Astrocyte (in vitro differentiated cells and primary cell): Measurements from ENCODE around the gene SHQ1. TPM values are rescaled to one million over a fixed set of nuclear protein-coding genes. Genes with fewer than 3 reads are reported as not detected.

Source experiments
- DNase-seq: peaks from one replicate; pipeline ENCODE4 v3.0.0-alpha.2; 2010; ENCODE audit warnings: low read depth
- FAIRE-seq: peaks from 2 replicates; lab custom pipeline; 2011; peaks lifted over from hg19 to GRCh38; lab: Jason Lieb, UNC
- H2AFZ ChIP-seq: 2 replicates; pipeline ENCODE4 v1.6.0; 2012; ENCODE audit warnings: low read depth, low read length, inconsistent platforms
- H3K27ac ChIP-seq: 2 replicates; pipeline ENCODE4 v1.5.1; 2011; ENCODE audit warnings: low read depth, low read length, inconsistent platforms
- H3K27me3 ChIP-seq: 2 replicates; pipeline ENCODE4 v1.6.0; 2011; ENCODE audit warnings: low read length, inconsistent platforms; ENCODE audit not compliant: insufficient read depth
- H3K36me3 ChIP-seq: 2 replicates; pipeline ENCODE4 v1.5.1; 2011; ENCODE audit warnings: low read length, inconsistent platforms; ENCODE audit not compliant: insufficient read depth
- H3K4me1 ChIP-seq: 2 replicates; pipeline ENCODE4 v1.5.1; 2011; ENCODE audit warnings: low read length, inconsistent platforms; ENCODE audit not compliant: insufficient read depth
- H3K4me2 ChIP-seq: 2 replicates; pipeline ENCODE4 v1.6.0; 2012; ENCODE audit warnings: low read length, inconsistent platforms
- H3K4me3 ChIP-seq: 2 replicates; pipeline ENCODE4 v1.5.1; 2011; ENCODE audit warnings: low read depth, mild to moderate bottlenecking, low read length, inconsistent platforms; ENCODE audit not compliant: insufficient read depth
- H3K79me2 ChIP-seq: 2 replicates; pipeline ENCODE4 v1.6.0; 2012; ENCODE audit warnings: mild to moderate bottlenecking, low read length, inconsistent platforms; ENCODE audit not compliant: insufficient read depth
- H3K9ac ChIP-seq: 2 replicates; pipeline ENCODE4 v1.6.0; 2012; ENCODE audit warnings: mild to moderate bottlenecking, low read length, inconsistent platforms
- H3K9me3 ChIP-seq: 2 replicates; pipeline ENCODE4 v1.5.1; 2012; ENCODE audit warnings: low read depth, mild to moderate bottlenecking, low read length, inconsistent platforms; ENCODE audit not compliant: insufficient read depth
- H4K20me1 ChIP-seq: 2 replicates; pipeline ENCODE4 v1.6.0; 2012; ENCODE audit warnings: low read length, inconsistent platforms; ENCODE audit not compliant: insufficient read depth
- H3K27ac Mint-ChIP-seq: one replicate; pipeline ENCODE4 v1.8.0; 2021; ENCODE audit warnings: mild to moderate bottlenecking, mixed read lengths; ENCODE audit not compliant: unreplicated experiment
- H3K27me3 Mint-ChIP-seq: one replicate; pipeline ENCODE4 v1.8.0; 2021; ENCODE audit warnings: low read depth, mixed read lengths; ENCODE audit not compliant: unreplicated experiment
- H3K36me3 Mint-ChIP-seq: one replicate; pipeline ENCODE4 v1.8.0; 2021; ENCODE audit warnings: low read depth, mixed read lengths; ENCODE audit not compliant: unreplicated experiment
- H3K4me1 Mint-ChIP-seq: one replicate; pipeline ENCODE4 v1.8.0; 2021; ENCODE audit warnings: low read depth, mixed read lengths; ENCODE audit not compliant: unreplicated experiment
- H3K4me3 Mint-ChIP-seq: one replicate; pipeline ENCODE4 v1.8.0; 2021; ENCODE audit warnings: mild to moderate bottlenecking, moderate library complexity, mixed read lengths; ENCODE audit not compliant: unreplicated experiment
- H3K9me3 Mint-ChIP-seq: one replicate; pipeline ENCODE4 v1.8.0; 2021; ENCODE audit warnings: mild to moderate bottlenecking, mixed read lengths; ENCODE audit not compliant: unreplicated experiment
- EZH2 ChIP-seq: IDR thresholded peaks from 2 replicates; pipeline ENCODE4 v1.6.1; 2012; ENCODE audit warnings: mild to moderate bottlenecking, low read length, inconsistent platforms; ENCODE audit not compliant: insufficient read depth
- total RNA-seq: library from RNA; stranded (reverse); gene quantifications from 2 replicates; pipeline ENCODE4 v1.2.1, GENCODE V29; 2021
- TF ChIP-seq, protein P1 (sequence below): IDR thresholded peaks from 2 replicates; pipeline ENCODE4 v1.5.1; 2011; ENCODE audit warnings: low read depth, mild to moderate bottlenecking, inconsistent platforms, low read length, moderate library complexity; ENCODE audit not compliant: insufficient read depth

The SHQ1 gene
- total RNA-seq, 1 donor from 2014 or later: 28.4 TPM

GRCh38 chr3:72829701-72830100, 18.5 kb downstream of the SHQ1 start:
- Histone ChIP-seq H3K4me3 (no peak overlapping the region), H3K9me3 (no peaks in the 10 kb centered on the region), H3K27ac (peak overlapping the region; percentile 44), H3K36me3 (peaks cover 3% of the 10 kb centered on the region), H3K4me1 (peaks cover 9% of the 10 kb centered on the region), H2AFZ (no peak overlapping the region), H3K4me2 (no peak overlapping the region), H3K27me3 (no peaks in the 10 kb centered on the region), H3K79me2 (peaks cover 4% of the 10 kb centered on the region), H3K9ac (no peak overlapping the region), H4K20me1 (no peaks in the 10 kb centered on the region)
- Mint-ChIP-seq H3K36me3 (peaks cover 8% of the 10 kb centered on the region), H3K27me3 (no peaks in the 10 kb centered on the region), H3K27ac (no peak overlapping the region), H3K4me1 (peaks cover 6% of the 10 kb centered on the region), H3K4me3 (no peak overlapping the region), H3K9me3 (no peaks in the 10 kb centered on the region)
- DNase-seq (peak; percentile 28), FAIRE-seq (peak; percentile 62)
- TF ChIP-seq, protein P1, sequence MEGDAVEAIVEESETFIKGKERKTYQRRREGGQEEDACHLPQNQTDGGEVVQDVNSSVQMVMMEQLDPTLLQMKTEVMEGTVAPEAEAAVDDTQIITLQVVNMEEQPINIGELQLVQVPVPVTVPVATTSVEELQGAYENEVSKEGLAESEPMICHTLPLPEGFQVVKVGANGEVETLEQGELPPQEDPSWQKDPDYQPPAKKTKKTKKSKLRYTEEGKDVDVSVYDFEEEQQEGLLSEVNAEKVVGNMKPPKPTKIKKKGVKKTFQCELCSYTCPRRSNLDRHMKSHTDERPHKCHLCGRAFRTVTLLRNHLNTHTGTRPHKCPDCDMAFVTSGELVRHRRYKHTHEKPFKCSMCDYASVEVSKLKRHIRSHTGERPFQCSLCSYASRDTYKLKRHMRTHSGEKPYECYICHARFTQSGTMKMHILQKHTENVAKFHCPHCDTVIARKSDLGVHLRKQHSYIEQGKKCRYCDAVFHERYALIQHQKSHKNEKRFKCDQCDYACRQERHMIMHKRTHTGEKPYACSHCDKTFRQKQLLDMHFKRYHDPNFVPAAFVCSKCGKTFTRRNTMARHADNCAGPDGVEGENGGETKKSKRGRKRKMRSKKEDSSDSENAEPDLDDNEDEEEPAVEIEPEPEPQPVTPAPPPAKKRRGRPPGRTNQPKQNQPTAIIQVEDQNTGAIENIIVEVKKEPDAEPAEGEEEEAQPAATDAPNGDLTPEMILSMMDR: no peak
- TF ChIP-seq EZH2: no peak

GRCh38 chr3:72821161-72821781, 27.0 kb downstream of the SHQ1 start:
- peaks cover 9% of the 10 kb centered on the region for H3K4me1 Mint-ChIP-seq
- no peak overlapping the region for H3K4me3 Mint-ChIP-seq
- Histone ChIP-seq H3K27ac (peak overlapping the region; percentile 31), H3K27me3 (no peaks in the 10 kb centered on the region), H3K9ac (peak overlapping the region; percentile 3), H3K79me2 (no peaks in the 10 kb centered on the region), H4K20me1 (peaks cover 30% of the 10 kb centered on the region), H2AFZ (no peak overlapping the region), H3K36me3 (no peaks in the 10 kb centered on the region), H3K4me3 (no peak overlapping the region), H3K9me3 (no peaks in the 10 kb centered on the region), H3K4me2 (peak overlapping the region; percentile 40), H3K4me1 (peaks cover 38% of the 10 kb centered on the region)
- FAIRE-seq (peak; percentile 47), DNase-seq (peak; percentile 51)
- H3K9me3 Mint-ChIP-seq: no peaks in the 10 kb centered on the region
- H3K36me3 Mint-ChIP-seq: no peaks in the 10 kb centered on the region
- TF ChIP-seq, protein P1: no peak
- TF ChIP-seq EZH2: no peak
- no peaks in the 10 kb centered on the region for H3K27me3 Mint-ChIP-seq
- H3K27ac Mint-ChIP-seq: no peak overlapping the region

DNA sequence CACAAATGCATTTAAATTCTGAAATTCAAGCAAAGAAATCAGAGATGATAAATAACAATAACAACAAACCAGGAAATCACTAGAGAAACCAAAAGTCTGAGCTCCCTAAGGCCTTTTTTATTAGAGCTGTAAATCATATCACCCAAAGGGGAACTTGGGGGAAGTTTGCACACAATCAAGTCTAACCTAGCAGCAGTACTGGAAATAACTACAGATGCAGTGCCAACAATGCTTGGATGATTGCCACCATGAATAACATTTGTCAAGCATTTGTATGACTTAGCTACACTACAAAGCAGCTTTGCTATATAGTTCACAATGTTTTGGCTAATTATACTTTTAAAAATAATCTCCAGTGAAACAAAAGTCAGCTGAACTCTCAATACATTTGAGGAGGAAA, 27.8 kb downstream of the SHQ1 start:
- Histone ChIP-seq H3K9me3 (no peaks in the 10 kb centered on the region), H3K79me2 (no peaks in the 10 kb centered on the region), H4K20me1 (peaks cover 30% of the 10 kb centered on the region), H3K9ac (no peak overlapping the region), H3K27ac (no peak overlapping the region), H3K4me2 (peak overlapping the region; percentile 40), H2AFZ (no peak overlapping the region), H3K27me3 (no peaks in the 10 kb centered on the region), H3K36me3 (no peaks in the 10 kb centered on the region), H3K4me1 (peaks cover 38% of the 10 kb centered on the region), H3K4me3 (no peak overlapping the region)
- H3K9me3 Mint-ChIP-seq: no peaks in the 10 kb centered on the region
- H3K36me3 Mint-ChIP-seq: no peaks in the 10 kb centered on the region
- FAIRE-seq (peak; percentile 32), DNase-seq (peak; percentile 73)
- H3K4me1 Mint-ChIP-seq: peaks cover 9% of the 10 kb centered on the region
- H3K27ac Mint-ChIP-seq: no peak overlapping the region
- TF ChIP-seq, protein P1: no peak
- TF ChIP-seq EZH2: no peak
- no peaks in the 10 kb centered on the region for H3K27me3 Mint-ChIP-seq
- no peak overlapping the region for H3K4me3 Mint-ChIP-seq
